ENCODE data around the gene C14orf132.
"Not testable (repeated sequence)": the region's sequence is repeated elsewhere in the genome, so short reads cannot be mapped to it uniquely, and the experiment has no call there.

C14orf132 gene

DNA sequence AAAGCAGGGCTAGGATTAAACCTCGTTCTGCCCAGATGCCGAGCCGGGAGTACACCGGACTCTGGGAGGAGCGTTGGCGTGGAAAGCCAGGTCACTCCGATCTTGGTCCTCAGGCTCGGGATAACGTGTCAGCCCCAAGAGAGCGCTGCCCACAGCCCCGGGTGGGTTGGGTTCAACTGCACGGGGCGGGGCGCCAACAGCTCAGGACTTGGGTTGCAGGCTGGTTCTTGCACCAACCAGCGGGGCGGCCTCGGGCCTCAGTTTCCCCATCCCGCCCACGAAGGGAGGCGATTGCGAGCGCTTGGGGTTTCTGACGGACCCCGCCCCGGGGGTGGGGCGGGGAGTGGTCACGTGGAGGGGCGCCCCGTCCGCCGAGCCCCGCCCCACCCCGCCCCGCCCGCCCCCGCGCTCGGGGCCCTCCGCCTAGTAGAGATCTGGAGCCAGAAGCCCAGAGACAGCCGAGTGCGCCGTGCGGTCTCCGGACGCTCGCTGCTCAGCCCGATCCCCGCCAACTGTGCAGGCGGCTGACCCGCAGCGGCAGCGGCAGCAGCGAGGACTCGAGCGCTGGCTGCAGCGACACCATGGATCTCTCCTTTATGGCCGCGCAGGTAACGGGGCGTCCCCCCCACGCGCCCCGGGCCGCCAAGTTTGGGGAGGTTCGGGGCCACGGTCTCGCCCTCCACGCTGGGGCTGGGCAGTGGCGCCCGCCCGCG is at the start of gene C14orf132:
TSS of gene C14orf132 (plus strand) at position 443 of the 713 bp plus-strand sequence. CDS start at position 582, 139 bp downstream.
- DNase-seq, result peak; percentile 79

GRCh38 chr14:95993768-95994592 is 45.2 kb upstream of the C14orf132 start:
- no peak for DNase-seq

GRCh38 chr14:95994593-95994928 is 44.6 kb upstream of the C14orf132 start:
- no peak for DNase-seq

DNA sequence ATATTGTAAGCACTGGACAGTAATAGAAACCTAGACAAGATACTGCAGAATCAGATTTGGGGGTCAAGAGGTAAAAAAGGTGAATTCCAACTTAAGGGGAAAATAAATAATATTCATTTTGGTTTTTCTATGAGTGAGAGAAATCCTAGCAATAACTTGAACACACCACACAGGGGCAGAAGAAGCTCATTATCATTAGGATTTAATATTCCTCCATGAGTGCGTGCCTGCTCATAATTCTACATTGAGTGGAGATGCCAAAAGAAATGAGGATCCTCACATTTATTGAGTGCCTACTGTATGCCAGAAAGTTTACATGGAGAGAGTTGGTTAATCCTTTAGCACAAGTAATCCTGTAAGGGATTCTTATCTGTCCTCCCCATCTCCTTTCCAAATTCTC is 40.5 kb upstream of the C14orf132 start:
- DNase-seq, result no peak

DNA sequence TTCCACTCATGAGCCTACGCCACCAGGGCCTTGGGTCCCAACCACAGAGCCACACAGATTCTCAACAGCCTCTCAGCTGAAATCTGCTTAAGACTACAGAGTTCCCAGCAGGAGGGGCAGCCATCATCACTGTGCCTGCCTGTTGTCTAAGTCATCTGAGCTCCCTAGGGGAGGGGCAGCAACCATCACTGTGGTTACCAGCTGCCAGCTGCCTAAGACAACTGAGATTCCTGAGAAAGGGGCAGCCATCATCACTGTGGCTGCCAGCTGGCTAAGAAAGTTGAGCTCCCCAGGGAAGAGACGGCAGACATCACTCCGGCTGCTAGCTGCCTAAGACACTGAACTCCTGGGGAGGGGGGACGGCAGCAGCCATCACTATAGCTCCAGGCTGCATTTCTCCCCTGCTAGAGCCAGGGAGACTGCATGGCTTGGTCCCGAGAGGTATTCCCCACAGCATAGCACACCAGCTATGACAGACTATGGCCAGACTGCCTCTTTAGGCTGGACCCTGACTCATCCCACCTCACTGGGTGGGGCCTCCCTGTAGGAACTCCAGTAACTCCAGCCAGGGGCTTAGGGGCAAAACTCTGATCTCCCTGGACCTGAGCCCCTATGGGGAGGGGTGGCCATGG is 37.2 kb upstream of the C14orf132 start:
- DNase-seq, result peak; percentile 74

DNA sequence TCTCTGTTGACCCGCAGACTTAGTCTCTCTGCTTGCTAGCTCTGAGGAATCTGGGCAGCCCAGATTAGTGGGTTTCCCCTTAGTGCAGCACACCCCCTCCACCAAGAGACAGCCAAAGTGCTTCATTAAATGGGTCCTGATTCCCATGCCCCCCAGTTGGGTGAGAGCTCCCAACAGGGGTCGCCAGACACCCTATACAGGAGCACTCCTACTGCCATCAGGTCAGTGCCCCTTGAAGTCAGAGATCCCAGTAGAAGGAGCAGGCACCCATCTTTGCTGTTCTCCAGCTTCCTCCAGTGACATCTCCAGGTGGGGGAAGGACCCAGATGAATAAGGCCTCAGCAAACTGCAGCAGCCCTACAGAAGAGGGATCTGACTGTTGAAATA is 36.7 kb upstream of the C14orf132 start:
- no peak for DNase-seq

DNA sequence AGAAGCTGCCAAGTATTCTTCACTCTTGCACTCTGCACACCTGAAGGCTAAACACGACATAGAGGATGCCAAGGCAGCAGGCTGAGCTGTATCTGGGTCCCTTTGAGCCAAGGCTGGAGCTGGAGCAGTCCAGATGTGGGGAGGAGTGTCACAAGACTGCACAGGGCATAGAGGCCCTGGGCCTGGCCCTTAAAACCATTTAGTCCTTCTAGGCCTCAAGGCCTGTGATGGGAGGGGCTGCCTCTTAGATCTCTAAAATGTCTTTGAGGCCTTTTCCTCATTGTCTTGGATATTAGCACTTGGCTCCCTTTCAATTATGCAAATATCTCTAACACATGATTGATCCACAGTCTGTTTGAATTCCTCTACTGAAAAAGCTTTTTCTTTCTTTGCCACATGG is 28.0 kb upstream of the C14orf132 start:
- no peak for DNase-seq

- no peak for DNase-seq
Observed at GRCh38 chr14:96011607-96012006, 27.6 kb upstream of the C14orf132 start.

DNA sequence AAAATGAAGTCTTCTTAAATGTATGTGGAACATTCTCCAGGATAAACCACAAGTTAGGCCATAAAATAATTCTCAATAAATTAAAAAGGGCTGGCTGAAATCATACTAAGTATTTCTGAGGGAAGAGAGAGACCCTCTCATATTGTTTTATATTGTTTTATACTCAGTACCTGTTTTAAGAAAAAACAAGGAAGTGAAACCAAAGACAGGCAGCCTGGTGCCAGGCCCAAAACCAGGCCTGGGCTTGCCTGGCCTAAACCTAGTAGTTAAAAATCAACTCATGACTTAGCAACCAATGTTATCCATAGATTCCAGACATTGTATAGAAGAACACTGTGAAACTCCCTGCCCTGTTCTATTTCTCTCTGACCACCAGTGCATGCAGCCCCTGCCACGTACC is 26.4 kb upstream of the C14orf132 start:
- not testable (repeated sequence) for DNase-seq

DNA sequence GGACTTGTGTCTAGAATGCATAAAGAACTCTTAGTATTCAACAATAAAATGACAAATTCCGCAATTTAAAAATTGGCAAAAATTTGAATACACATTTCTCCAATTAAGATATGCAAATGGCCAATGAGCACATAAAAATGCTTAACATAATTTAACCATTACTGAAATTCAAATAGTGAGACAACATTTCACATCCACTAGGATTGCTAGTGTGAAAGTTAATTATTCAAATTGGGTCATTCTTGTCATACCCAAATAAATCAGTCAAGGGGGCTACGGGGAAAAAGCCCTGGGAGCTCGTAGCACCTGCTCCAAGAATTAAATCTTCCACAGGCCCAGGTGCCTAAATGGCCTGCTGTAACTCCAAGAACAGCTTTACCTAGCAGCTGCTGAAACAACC is 25.0 kb upstream of the C14orf132 start:
- no peak for DNase-seq

GRCh38 chr14:96016501-96017160 is 22.5 kb upstream of the C14orf132 start:
- no peak for DNase-seq

GRCh38 chr14:96017882-96018281 is 21.3 kb upstream of the C14orf132 start:
- DNase-seq, result no peak

DNA sequence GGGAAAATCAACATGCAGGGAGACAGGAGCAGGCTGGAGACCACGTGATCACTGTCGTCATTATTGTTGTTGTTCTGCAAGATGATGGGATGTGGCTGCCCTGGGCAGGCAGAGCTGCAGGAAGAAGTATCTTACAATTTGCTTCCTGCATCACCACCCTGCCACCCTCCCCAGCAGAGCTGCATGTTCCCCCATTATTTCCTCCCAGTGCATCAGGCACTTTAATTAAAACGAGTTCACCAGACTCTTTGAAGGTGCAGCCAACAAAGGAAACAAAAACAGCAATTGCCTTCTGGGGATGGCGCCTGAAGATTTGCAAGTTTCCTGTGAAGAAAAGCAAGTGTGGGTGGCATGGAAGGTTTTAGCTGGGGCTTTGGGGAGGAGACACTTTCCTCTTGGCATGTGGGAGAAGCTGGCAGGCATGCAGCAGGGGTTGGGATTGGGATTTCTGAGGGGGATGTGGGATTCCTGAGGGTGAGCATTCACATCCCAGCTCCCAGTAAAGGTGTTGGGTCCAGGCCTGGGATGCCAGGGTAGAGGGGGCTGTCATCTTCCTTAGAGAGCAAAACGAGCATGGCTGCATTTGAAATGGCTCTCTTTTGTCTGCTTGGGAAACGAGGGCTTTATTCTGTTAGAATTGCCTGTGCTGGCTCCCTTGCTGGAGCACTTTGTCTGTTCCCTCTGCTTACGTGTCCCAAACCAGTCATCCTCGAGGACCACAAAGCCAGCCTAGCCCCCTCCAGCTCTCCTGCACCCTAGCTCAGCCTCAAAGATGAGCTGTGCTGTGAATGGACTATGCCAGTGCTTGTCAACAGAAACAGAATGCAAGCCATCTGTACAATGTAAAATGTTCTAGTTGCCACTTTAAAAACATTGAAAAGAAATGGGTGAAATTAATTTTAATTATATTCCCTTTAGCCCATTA is 11.5 kb upstream of the C14orf132 start:
- no peak for DNase-seq

GRCh38 chr14:96029089-96029645 is 10.0 kb upstream of the C14orf132 start:
- DNase-seq, result no peak

- DNase-seq, result no peak
Observed at GRCh38 chr14:96030108-96030760, 8.9 kb upstream of the C14orf132 start.

DNA sequence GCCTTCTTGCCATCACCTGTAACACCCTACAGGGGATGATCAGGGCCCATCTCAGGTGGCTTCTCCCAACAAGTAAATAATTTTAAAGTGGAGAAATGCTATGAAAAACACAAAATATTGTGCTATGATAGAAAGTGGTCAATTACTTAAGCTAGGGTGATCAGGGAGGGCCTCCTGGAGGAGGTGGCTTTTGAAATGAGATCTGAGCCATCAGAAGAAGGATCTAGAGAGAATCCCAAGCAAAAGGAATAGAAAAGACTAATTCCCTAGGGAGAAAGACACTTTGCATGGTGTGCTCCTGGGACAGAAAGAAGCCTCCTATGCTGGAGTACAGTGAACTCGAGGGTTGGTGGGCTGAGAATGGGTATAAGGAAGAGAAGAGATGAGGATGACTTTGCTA is 7.5 kb upstream of the C14orf132 start:
- no peak for DNase-seq

DNA sequence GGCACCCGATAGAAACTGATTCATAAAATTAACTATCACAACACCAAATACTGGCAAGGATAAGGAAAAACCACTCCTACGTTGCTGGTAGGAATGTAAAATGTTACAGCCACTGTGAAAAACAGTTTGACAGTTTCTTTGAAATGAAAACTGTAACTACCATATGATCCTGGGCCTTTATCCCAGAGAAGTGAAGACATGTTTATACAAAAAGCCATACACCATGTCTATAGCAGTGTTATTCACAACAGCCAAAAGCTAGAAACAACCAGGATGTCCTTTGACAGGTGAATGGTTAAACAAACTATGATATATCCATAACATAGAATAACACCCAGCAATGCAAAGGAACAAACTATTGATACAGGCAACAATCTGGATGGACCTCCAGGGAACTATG is 3.7 kb upstream of the C14orf132 start:
- DNase-seq, result no peak

DNA sequence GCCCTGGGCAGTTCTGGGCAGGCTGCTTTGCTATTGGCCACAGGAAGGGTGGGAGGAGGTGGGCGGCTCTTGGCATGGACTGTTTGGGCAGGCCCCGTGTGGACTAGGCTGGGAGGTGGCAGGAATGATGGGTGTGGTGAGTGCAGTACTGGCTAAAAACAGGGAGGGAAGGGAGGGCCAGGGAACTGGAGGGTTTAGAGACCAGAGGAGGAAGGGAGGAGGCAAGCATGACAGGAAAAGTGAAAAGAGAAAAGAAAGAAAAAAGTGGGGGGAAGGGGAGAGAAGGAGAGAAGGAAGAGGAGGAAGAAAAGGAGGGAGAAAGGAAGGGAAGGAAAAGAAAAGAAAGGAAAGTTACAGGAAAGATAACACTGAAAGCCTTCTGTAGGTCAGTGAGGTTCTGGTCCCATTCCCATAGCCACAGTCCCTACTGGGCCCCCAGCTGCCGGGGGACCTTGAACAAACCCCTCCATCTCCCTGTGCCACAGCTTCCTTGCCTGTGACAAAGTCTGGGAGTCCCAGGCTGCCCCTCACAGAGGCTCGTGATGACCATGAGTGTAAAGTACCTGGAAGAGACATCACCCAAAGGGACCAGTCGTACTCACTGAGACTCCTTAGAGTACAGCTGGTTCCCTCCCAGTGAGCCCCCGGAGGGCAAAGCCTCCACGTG is 1.1 kb upstream of the C14orf132 start:
- peak; percentile 65 for DNase-seq

DNA sequence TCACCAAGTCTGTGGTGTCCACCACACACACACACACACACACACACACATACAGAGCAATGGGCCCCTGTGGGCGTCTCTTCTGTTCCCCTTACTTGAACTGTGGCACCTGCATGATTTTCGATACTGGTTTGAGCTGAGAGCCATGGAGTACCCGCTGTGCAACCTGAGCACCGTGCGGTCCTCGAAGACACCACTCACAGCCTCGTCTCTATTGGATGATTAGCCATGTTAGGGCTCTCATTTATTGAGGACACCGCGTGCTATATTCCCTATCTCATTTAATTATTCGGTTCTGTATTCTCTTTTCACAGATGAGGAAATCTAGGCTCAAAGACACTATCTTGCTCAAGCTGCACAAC is 623 bp upstream of the C14orf132 start:
- DNase-seq, result no peak

DNA sequence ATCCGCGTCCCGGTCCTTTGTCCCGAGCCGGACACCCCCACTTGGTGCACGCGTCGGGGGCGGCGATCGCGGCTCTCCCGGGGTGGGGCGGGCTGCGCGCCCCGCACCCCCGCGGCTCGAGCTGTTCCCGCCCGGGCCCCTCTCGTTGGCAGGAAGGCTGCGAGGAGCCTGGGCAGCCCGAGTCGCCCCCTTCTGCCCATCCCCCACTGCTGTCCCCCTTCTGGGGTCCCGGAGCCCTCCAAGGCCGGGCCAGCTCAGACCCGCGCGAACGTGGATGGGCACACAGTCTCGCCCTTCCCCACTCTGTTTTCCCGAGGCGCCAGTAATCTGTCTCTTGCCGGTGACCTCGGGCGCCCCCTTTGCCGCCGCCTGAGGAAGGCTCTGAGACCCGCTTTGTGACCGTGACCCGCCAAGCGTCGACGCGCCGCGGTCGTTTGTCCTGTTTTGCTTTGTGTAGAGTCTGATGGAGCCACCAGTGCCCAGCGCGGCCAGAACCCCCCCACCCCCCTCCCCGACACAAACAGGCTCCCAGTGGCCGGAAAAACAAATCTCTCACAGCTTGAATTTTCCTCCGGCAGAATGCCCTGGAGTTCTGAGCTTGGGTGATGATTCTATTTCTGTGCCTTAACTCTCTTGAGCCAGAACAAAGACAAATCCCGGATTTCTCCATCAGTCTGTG is 610 bp downstream of the C14orf132 start:
- peak; percentile 44 for DNase-seq

Data from femur (tissue), 1 donor.